HG03439 (cell line): ENCODE data around the gene NDP.
"Not testable (repeated sequence)": the region's sequence is repeated elsewhere in the genome, so short reads cannot be mapped to it uniquely, and the experiment has no call there.

Source experiments
- ATAC-seq: cut with Tn5 transposase; IDR thresholded peaks from one replicate; pipeline ENCODE4 v1.9.1; 2021; ENCODE audit warnings: mild to moderate bottlenecking, moderate library complexity; ENCODE audit not compliant: unreplicated experiment

NDP gene

GRCh38 chrX:43971966-43972961 is 926 bp downstream of the NDP start:
- no peak for ATAC-seq

- no peak for ATAC-seq
Observed at GRCh38 chrX:43970528-43970927, 2.7 kb downstream of the NDP start.

GRCh38 chrX:43969504-43970501 is 3.4 kb downstream of the NDP start:
- ATAC-seq = no peak

- no peak for ATAC-seq
Observed at GRCh38 chrX:43968359-43968781, 4.8 kb downstream of the NDP start.

GRCh38 chrX:43964936-43965335 is 8.3 kb downstream of the NDP start:
- no peak for ATAC-seq

- ATAC-seq = no peak
Observed at GRCh38 chrX:43963726-43964125, 9.5 kb downstream of the NDP start.

- ATAC-seq = no peak
Observed at GRCh38 chrX:43962636-43963035, 10.6 kb downstream of the NDP start.

GRCh38 chrX:43961699-43962098 is 11.5 kb downstream of the NDP start:
- ATAC-seq = no peak

GRCh38 chrX:43958529-43958928 is 14.7 kb downstream of the NDP start:
- ATAC-seq = no peak

- no peak for ATAC-seq
Observed at GRCh38 chrX:43956034-43956433, 17.2 kb downstream of the NDP start.

GRCh38 chrX:43953218-43953617 is 20.0 kb downstream of the NDP start:
- ATAC-seq = no peak

- no peak for ATAC-seq
Observed at GRCh38 chrX:43949669-43950068, 23.5 kb downstream of the NDP start.

GRCh38 chrX:43940816-43941474 is 32.2 kb downstream of the NDP start:
- no peak for ATAC-seq

- no peak for ATAC-seq
Observed at GRCh38 chrX:43939187-43939926, 33.8 kb downstream of the NDP start.

- not testable (repeated sequence) for ATAC-seq
Observed at GRCh38 chrX:43922032-43922431, 51.2 kb downstream of the NDP start.

GRCh38 chrX:43910772-43911171 is 62.4 kb downstream of the NDP start:
- not testable (repeated sequence) for ATAC-seq

- no peak for ATAC-seq
Observed at GRCh38 chrX:43910012-43910411, 63.2 kb downstream of the NDP start.

GRCh38 chrX:43909141-43909540 is 64.0 kb downstream of the NDP start:
- ATAC-seq = no peak

GRCh38 chrX:43899878-43900815 is 73.0 kb downstream of the NDP start:
- no peak for ATAC-seq
